DOHH2 (cell line): ENCODE results near the gene GPX5.

Experiments
- EZH2phosphoT487 ChIP-seq: fragments of 200-600 bp; sonication (generic); IDR thresholded peaks from 2 replicates; pipeline ENCODE4 v1.6.1; 2017; ENCODE audit warnings: borderline replicate concordance, mild to moderate bottlenecking, antibody characterized with exemption, low read length, moderate library complexity, mixed read lengths
- TF ChIP-seq, protein P1 (sequence below): fragments of 200-600 bp; sonication (generic); IDR thresholded peaks from one replicate; pipeline ENCODE4 v1.5.1; 2014; ENCODE audit warnings: antibody characterized with exemption, mild to moderate bottlenecking, low read depth, low read length; ENCODE audit not compliant: poor library complexity, severe bottlenecking

- TF ChIP-seq, protein P1, sequence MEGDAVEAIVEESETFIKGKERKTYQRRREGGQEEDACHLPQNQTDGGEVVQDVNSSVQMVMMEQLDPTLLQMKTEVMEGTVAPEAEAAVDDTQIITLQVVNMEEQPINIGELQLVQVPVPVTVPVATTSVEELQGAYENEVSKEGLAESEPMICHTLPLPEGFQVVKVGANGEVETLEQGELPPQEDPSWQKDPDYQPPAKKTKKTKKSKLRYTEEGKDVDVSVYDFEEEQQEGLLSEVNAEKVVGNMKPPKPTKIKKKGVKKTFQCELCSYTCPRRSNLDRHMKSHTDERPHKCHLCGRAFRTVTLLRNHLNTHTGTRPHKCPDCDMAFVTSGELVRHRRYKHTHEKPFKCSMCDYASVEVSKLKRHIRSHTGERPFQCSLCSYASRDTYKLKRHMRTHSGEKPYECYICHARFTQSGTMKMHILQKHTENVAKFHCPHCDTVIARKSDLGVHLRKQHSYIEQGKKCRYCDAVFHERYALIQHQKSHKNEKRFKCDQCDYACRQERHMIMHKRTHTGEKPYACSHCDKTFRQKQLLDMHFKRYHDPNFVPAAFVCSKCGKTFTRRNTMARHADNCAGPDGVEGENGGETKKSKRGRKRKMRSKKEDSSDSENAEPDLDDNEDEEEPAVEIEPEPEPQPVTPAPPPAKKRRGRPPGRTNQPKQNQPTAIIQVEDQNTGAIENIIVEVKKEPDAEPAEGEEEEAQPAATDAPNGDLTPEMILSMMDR: no peak
- TF ChIP-seq EZH2phosphoT487: no peak
Measured at GRCh38 chr6:28563430-28564095, 37.9 kb downstream of the GPX5 start.
